Ishikawa (cell line): ENCODE data around the gene HTR3E.
A peak's percentile ranks its signal among the peaks of the same experiment; 100 is the strongest.

Source experiments
- CEBPB ChIP-seq: IDR thresholded peaks from 2 replicates; pipeline ENCODE4 v1.6.1; 2012
- CREB1 ChIP-seq: IDR thresholded peaks from 2 replicates; pipeline ENCODE4 v1.6.1; 2012; ENCODE audit warnings: low read depth
- EGR1 ChIP-seq: IDR thresholded peaks from 2 replicates; pipeline ENCODE4 v1.6.1; 2012
- EP300 ChIP-seq: IDR thresholded peaks from 2 replicates; pipeline ENCODE4 v1.6.1; 2012; ENCODE audit warnings: borderline replicate concordance
- FOXM1 ChIP-seq: IDR thresholded peaks from 2 replicates; pipeline ENCODE4 v1.6.1; 2012; ENCODE audit warnings: low read depth, borderline replicate concordance
- NFIC ChIP-seq: IDR thresholded peaks from 2 replicates; pipeline ENCODE4 v1.6.1; 2012
- RAD21 ChIP-seq: IDR thresholded peaks from 2 replicates; pipeline ENCODE4 v1.6.1; 2012; ENCODE audit warnings: low read depth
- REST ChIP-seq: IDR thresholded peaks from 2 replicates; pipeline ENCODE4 v1.6.1; 2012; ENCODE audit warnings: low read depth, mild to moderate bottlenecking
- TAF1 ChIP-seq: IDR thresholded peaks from 2 replicates; pipeline ENCODE4 v1.6.1; 2012; ENCODE audit warnings: low read depth, mild to moderate bottlenecking
- TCF12 ChIP-seq: IDR thresholded peaks from 2 replicates; pipeline ENCODE4 v1.6.1; 2012; ENCODE audit warnings: low read depth
- TEAD4 ChIP-seq: IDR thresholded peaks from 2 replicates; pipeline ENCODE4 v1.6.1; 2012
- YY1 ChIP-seq: IDR thresholded peaks from 2 replicates; pipeline ENCODE4 v1.6.1; 2012; ENCODE audit warnings: low read depth
- ZBTB7A ChIP-seq: IDR thresholded peaks from 2 replicates; pipeline ENCODE4 v1.6.1; 2012; ENCODE audit warnings: low read depth
- TF ChIP-seq, protein P1 (sequence below): IDR thresholded peaks from 2 replicates; pipeline ENCODE4 v1.6.1; 2012
- TF ChIP-seq, protein P2 (sequence below): IDR thresholded peaks from 2 replicates; pipeline ENCODE4 v1.6.1; 2012

The HTR3E gene

GRCh38 chr3:184116017-184116416, 19.2 kb downstream of the HTR3E start:
- no peak for TF ChIP-seq NFIC
- no peak for TF ChIP-seq REST
- TF ChIP-seq, protein P1, sequence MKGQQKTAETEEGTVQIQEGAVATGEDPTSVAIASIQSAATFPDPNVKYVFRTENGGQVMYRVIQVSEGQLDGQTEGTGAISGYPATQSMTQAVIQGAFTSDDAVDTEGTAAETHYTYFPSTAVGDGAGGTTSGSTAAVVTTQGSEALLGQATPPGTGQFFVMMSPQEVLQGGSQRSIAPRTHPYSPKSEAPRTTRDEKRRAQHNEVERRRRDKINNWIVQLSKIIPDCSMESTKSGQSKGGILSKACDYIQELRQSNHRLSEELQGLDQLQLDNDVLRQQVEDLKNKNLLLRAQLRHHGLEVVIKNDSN = no peak
- no peak for TF ChIP-seq TEAD4
- no peak for TF ChIP-seq CEBPB
- TF ChIP-seq, protein P2, sequence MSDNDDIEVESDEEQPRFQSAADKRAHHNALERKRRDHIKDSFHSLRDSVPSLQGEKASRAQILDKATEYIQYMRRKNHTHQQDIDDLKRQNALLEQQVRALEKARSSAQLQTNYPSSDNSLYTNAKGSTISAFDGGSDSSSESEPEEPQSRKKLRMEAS = no peak
- no peak for TF ChIP-seq CREB1
- TF ChIP-seq FOXM1 = no peak
- TF ChIP-seq TCF12 = no peak
- TF ChIP-seq EP300 = no peak
- TF ChIP-seq EGR1 = no peak
- TF ChIP-seq TAF1 = no peak
- TF ChIP-seq RAD21 = no peak
- no peak for TF ChIP-seq ZBTB7A
- TF ChIP-seq YY1 = no peak

DNA sequence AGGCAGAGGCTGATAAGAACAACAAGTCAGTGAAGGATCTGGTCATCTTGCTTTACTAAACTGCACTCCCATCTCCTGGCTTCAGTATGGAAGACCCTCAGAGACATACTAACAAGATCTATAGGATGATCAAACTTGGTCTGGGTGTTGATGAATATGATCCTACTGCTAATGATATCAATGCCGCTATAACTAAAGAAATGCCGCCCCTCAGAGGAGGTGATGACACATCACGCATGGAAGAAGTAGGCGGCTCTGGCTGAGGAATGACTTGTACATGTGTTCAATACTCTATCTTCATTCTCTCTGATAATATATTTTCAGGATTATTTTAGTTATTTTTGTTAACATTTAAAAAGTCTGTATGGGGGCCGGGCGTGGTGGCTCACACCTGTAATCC, 20.8 kb downstream of the HTR3E start:
- TF ChIP-seq, protein P2 = no peak
- TF ChIP-seq REST (no peak), RAD21 (peak; percentile 50)

DNA sequence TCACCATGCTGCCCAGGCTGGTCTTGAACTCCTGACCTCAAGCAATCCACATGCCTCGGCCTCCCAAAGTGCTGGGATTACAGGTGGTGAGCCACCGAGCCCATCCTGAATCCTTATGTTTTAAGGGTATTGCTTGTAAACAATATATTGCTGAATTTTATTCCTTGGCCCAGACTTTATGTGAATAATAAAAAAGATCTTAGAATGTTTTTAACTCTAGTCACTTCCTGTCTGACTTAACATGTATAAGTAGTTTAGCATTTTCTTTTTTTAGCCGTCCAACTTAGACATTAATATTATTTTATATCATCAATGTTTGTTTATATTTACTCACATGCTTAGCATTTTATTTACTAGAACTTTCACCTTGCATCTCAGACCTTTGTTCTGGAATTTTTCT, 29.1 kb downstream of the HTR3E start:
- TF ChIP-seq RAD21 (no peak), REST (no peak), CEBPB (no peak), TEAD4 (no peak), EGR1 (no peak), YY1 (no peak), TCF12 (no peak), EP300 (no peak), ZBTB7A (no peak), FOXM1 (no peak)
- TF ChIP-seq, protein P2 = no peak

DNA sequence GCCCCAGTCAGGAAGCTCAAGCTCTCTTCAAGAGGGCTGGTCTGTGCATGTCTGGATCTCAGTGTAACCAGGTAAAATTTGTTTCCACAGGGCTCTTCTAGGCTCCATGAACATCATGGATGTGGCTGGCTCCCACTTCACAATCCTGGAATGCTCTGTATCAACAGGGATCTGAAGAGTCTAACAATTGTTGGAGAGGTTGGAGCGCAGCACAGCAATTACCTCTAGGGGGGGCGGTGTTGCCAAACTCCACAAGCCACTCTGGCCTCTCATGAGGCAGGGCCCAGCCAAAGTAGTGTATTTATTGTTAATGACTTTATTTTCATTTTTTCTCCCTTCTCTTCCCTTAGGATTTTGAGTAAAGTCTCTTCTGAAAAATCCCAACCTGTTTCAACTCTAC, 32.1 kb downstream of the HTR3E start:
- TF ChIP-seq RAD21 (peak; percentile 47; the same call in 1 of the 2 replicates), CEBPB (no peak), EP300 (no peak)

GRCh38 chr3:184132945-184133344, 36.1 kb downstream of the HTR3E start:
- TF ChIP-seq NFIC (no peak), YY1 (no peak), TEAD4 (no peak), TAF1 (no peak)
